HepG2 (cell line): Measurements from ENCODE around the gene PRKN. TPM values are rescaled to one million over a fixed set of nuclear protein-coding genes. Genes with fewer than 3 reads are reported as not detected.

Experiments
- ATAC-seq: fragments of 200-7000 bp; cut with Tn5 transposase; 3 replicates; pipeline ENCODE4 v1.9.1; 2020; ENCODE audit warnings: mild to moderate bottlenecking, moderate library complexity
- BruUV-seq: library from RNA; stranded (reverse); fragments of 400-500 nt; replicated peaks from 2 replicates; lab custom pipeline; 2021; lab: Mats Ljungman, UMichigan
- CTCF ChIA-PET: fragments of 300-600 bp; formaldehyde crosslinking; extraction: SDS; loops from one replicate; lab custom pipeline; 2021; ENCODE audit warnings: low total read pairs, inconsistent platforms, low intra/inter-chr PET ratio; lab: Yijun Ruan, JAX
- POLR2A ChIA-PET: fragments of 350-600 bp; sonication (Branson Sonifier 250); formaldehyde crosslinking; loops from one replicate; lab custom pipeline; 2020; ENCODE audit warnings: antibody characterized with exemption, inconsistent platforms; lab: Yijun Ruan, JAX
- DNase-seq: peaks from one replicate; pipeline ENCODE4 v3.0.0-alpha.2; 2015; ENCODE audit warnings: low spot score
- FAIRE-seq: peaks from 3 replicates; lab custom pipeline; 2011; peaks lifted over from hg19 to GRCh38; lab: Jason Lieb, UNC
- H2AFZ ChIP-seq: one replicate; pipeline ENCODE4 v1.6.1; 2011; ENCODE audit warnings: low read length, inconsistent platforms
- H3K27ac ChIP-seq: fragments of 300-600 bp; 3 replicates; pipeline ENCODE4 v1.8.0; 2011; ENCODE audit warnings: mixed run types, mild to moderate bottlenecking, mixed read lengths, low read length, inconsistent platforms; ENCODE audit not compliant: insufficient read depth; ENCODE audit errors: extremely low read length
- H3K27me3 ChIP-seq, 2 experiments: fragments of 200-600 bp in 1 of 2; 2 replicates in 1 of 2; 3 replicates in 1 of 2; pipeline versions ENCODE4 v1.6.0 to v1.8.0; 2011; ENCODE audit warnings: low read length in 2 of 2, mild to moderate bottlenecking in 2 of 2, moderate library complexity in 2 of 2, inconsistent platforms in 1 of 2; ENCODE audit not compliant: insufficient read depth in 2 of 2, control insufficient read depth in 1 of 2
- H3K36me3 ChIP-seq, 2 experiments: fragments of 200-600 bp in 1 of 2; replicated peaks in 1 of 2; 2 replicates in 1 of 2; 3 replicates in 1 of 2; pipeline versions ENCODE4 v1.5.1 to v1.8.0; 2011; ENCODE audit warnings: low read length in 2 of 2, inconsistent platforms in 1 of 2; ENCODE audit not compliant: insufficient read depth in 2 of 2, control insufficient read depth in 1 of 2
- H3K4me1 ChIP-seq: 2 replicates; pipeline ENCODE4 v1.5.1; 2012; ENCODE audit warnings: low read length, inconsistent platforms; ENCODE audit not compliant: insufficient read depth
- H3K4me2 ChIP-seq: 2 replicates; pipeline ENCODE4 v1.6.0; 2011; ENCODE audit warnings: low read depth, low read length, inconsistent platforms
- H3K4me3 ChIP-seq, 3 experiments: fragments of 200-600 bp in 1 of 3; sonication (generic), shearing (Covaris generic) in 1 of 3; replicated peaks in 1 of 3; 2 replicates each; pipeline ENCODE4 v1.5.1; 2011 to 2016; ENCODE audit warnings: low read length in 3 of 3, inconsistent platforms in 2 of 3, low read depth in 2 of 3, mild to moderate bottlenecking in 2 of 3, control low read depth in 1 of 3, mixed read lengths in 1 of 3; ENCODE audit not compliant: insufficient read depth in 1 of 3
- H3K79me2 ChIP-seq: one replicate; pipeline ENCODE4 v1.6.1; 2011; ENCODE audit warnings: low read length, inconsistent platforms; ENCODE audit not compliant: insufficient read depth
- H3K9ac ChIP-seq: 2 replicates; pipeline ENCODE4 v1.6.0; 2011; ENCODE audit warnings: mild to moderate bottlenecking, low read depth, low read length, inconsistent platforms; ENCODE audit not compliant: insufficient read depth
- H3K9me3 ChIP-seq: 2 replicates; pipeline ENCODE4 v1.5.1; 2012; ENCODE audit warnings: mild to moderate bottlenecking, low read length
- H4K20me1 ChIP-seq: 2 replicates; pipeline ENCODE4 v1.6.0; 2011; ENCODE audit warnings: inconsistent platforms, mild to moderate bottlenecking, low read length, moderate library complexity; ENCODE audit not compliant: insufficient read depth
- AGO2 ChIP-seq: fragments of 200-400 bp; formaldehyde crosslinking; optimal IDR thresholded peaks from 2 replicates; pipeline ENCODE3; 2017; ENCODE audit warnings: mild to moderate bottlenecking, low read depth, low read length, moderate library complexity
- BORCS8-MEF2B ChIP-seq: sonication (generic); formaldehyde crosslinking; IDR thresholded peaks from 2 replicates; pipeline ENCODE4 v1.8.0; 2022; ENCODE audit warnings: mild to moderate bottlenecking, missing genetic modification reagents
- EP300 ChIP-seq, 3 experiments: sonication (generic) in 1 of 3; formaldehyde crosslinking in 1 of 3; IDR thresholded peaks; 2 replicates each; pipeline versions ENCODE4 v1.5.1 to v1.6.1; 2011 to 2020; ENCODE audit warnings: low read depth in 2 of 3, low read length in 2 of 3, borderline replicate concordance in 1 of 3, improper control_type of control experiment in 1 of 3, mild to moderate bottlenecking in 1 of 3, missing genetic modification reagents in 1 of 3, moderate library complexity in 1 of 3
- GABPA ChIP-seq, 2 experiments: IDR thresholded peaks; 2 replicates each; pipeline ENCODE4 v1.6.1; 2011 to 2016; ENCODE audit warnings: low read depth in 2 of 2, low read length in 1 of 2, missing biosample characterization in 1 of 2, missing genetic modification characterization in 1 of 2
- HOXA7 ChIP-seq: sonication (generic); formaldehyde crosslinking; IDR thresholded peaks from 2 replicates; pipeline ENCODE4 v1.8.1; 2022; ENCODE audit warnings: mild to moderate bottlenecking, missing genetic modification reagents, moderate library complexity
- NRL ChIP-seq: sonication (generic); formaldehyde crosslinking; IDR thresholded peaks from 2 replicates; pipeline ENCODE4 v1.5.0; 2020; ENCODE audit warnings: missing genetic modification reagents, mild to moderate bottlenecking, moderate library complexity, borderline replicate concordance
- ONECUT2 ChIP-seq: sonication (generic); formaldehyde crosslinking; IDR thresholded peaks from 2 replicates; pipeline ENCODE4 v1.4.0; 2020; ENCODE audit warnings: missing genetic modification reagents
- RFXANK ChIP-seq: IDR thresholded peaks from 2 replicates; pipeline ENCODE4 v1.6.1; 2016
- SOX5 ChIP-seq: IDR thresholded peaks from 2 replicates; pipeline ENCODE4 v1.6.1; 2016; ENCODE audit warnings: borderline replicate concordance
- TEF ChIP-seq: sonication (generic); formaldehyde crosslinking; IDR thresholded peaks from 2 replicates; pipeline ENCODE4 v1.5.0; 2020; ENCODE audit warnings: missing genetic modification reagents
- ZBTB3 ChIP-seq: sonication (generic); formaldehyde crosslinking; IDR thresholded peaks from 2 replicates; pipeline ENCODE4 v1.4.0; 2020; ENCODE audit warnings: low read depth, mild to moderate bottlenecking, moderate library complexity, missing genetic modification reagents, borderline replicate concordance
- ZBTB39 ChIP-seq: sonication (generic); formaldehyde crosslinking; IDR thresholded peaks from 2 replicates; pipeline ENCODE4 v1.5.0; 2020; ENCODE audit warnings: missing genetic modification reagents
- ZFP62 ChIP-seq: sonication (generic); formaldehyde crosslinking; IDR thresholded peaks from 2 replicates; pipeline ENCODE4 v1.4.0; 2020; ENCODE audit warnings: missing genetic modification reagents
- WGBS: methylation state at CpG from one replicate; pipeline ENCODE4 v1.1.6; 2017; ENCODE audit warnings: low lambda C conversion rate; 5-methylcytosine and 5-hydroxymethylcytosine counted together
- in situ Hi-C: cut with HindIII; loops from 2 replicates; pipeline ENCODE4 v1.10.0; 2017; ENCODE audit warnings: low pct_unique_long_range_greater_than_20kb; ENCODE audit not compliant: extremely low pct_ligation_motif_present
- intact Hi-C: fragments of 100-400 bp; cut with micrococcal nuclease; formaldehyde crosslinking; loops from one replicate; pipeline ENCODE4 v1.10.0; 2022; ENCODE audit not compliant: unreplicated experiment
- polyA plus RNA-seq, 8 experiments: library from polyadenylated mRNA; depleted of rRNA in 3 of 8; stranded (reverse) in 7 of 8; unstranded in 1 of 8; fragments of >200 nt; fragmentation: Illumina TruSeq in 4 of 8; extraction: Trizol in 4 of 8; gene quantifications; 2 replicates each; pipeline versions ENCODE4 v1.2.1 to v1.2.3, GENCODE V29; 2011 to 2016; ENCODE audit warnings: low read depth in 4 of 8, missing spikeins in 1 of 8, mixed read lengths in 1 of 8; ENCODE audit not compliant: insufficient read depth in 1 of 8
- total RNA-seq, 5 experiments: library from RNA; depleted of rRNA; stranded (reverse); fragments of >200 nt; fragmentation: Illumina TruSeq; extraction: Trizol; gene quantifications; 2 replicates each; pipeline ENCODE4 v1.2.3, GENCODE V29; 2016; ENCODE audit warnings: low read depth in 1 of 5
- TF ChIP-seq, protein P1 (sequence below): IDR thresholded peaks from 2 replicates; pipeline ENCODE4 v1.6.1; 2016
- TF ChIP-seq, protein P2 (sequence below): sonication (generic); formaldehyde crosslinking; IDR thresholded peaks from 2 replicates; pipeline ENCODE4 v1.9.0; 2021; ENCODE audit warnings: missing genetic modification reagents, borderline replicate concordance

The PRKN gene
- total and polyA plus RNA-seq, 2 of the 13 experiments (the other 11 are each of a cell fraction or from before 2014, with no cell fraction given), result 0.31 to 0.44 TPM

DNA sequence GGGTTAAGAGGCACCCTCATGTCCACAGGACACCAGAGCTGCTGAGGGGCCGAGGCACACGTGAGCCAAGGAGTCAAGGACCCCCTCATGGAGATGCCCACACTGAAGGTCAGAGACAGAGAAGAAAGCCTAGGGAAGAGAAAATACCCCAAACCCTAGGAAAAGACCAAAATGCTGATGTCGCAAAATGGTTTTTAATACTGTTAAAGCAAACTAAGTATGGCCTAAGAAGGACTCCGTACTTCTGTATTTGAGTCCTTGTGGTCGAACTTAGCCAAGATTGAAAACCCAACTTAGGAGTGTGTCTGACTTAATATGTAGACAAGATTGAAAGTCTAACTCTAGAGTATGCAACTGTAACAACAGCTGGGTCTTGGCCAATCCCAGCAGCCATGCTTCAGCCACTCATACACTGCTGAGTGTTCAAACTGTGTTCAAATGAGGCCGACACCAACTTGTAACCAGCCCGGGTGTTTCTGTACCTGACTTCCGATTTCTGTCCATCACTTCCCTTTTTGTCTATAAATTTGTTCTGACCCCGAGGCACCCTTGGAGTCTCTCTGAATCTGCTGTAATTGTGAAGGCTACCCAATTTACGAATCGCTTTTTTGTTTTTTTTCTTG is 1361.2 kb downstream of the PRKN start (continued):
- no peak for TF ChIP-seq ZBTB39 (CRISPR knock-in tag)

DNA sequence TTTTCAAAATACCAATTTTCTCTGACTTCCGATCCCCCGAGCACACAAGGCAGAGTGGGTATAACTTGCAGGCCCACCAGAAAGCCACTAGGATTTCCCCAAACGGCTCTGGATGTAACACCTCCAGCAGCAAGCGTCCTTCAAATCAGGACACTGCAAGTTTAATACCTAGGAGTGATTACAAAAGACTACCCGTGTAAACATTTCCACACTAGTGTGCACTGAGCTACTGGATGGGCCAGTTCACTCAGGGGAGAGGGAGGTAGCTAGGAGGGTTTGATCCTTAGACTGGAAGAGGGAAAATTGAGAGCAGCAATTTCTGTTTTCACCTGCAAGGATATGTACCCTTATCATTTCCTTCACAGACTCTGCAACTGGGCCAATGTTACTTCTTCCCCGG is 1361.9 kb downstream of the PRKN start:
- 55% methylated on average over 6 of the region's 6 CpGs for WGBS
- intact Hi-C loops (no loop called here), in situ Hi-C loops (loop anchor here (25.0 kb wide), 1 partner anchor 628 kb away; no protein-coding TSS in a partner anchor)
- ATAC-seq, result no peak
- Histone ChIP-seq H3K9me3 (peaks cover 19% of the 10 kb centered on the region), H4K20me1 (no peaks in the 10 kb centered on the region), H3K79me2 (no peaks in the 10 kb centered on the region), H3K27me3 (0 out of 5 replicates have a peak, but pooled peaks cover 0 to 4% of the 10 kb centered on the region in 2 experiments), H2AFZ (no peak overlapping the region), H3K9ac (no peak overlapping the region), H3K36me3 (no peaks in the 10 kb centered on the region), H3K4me3 (no peak overlapping the region), H3K27ac (no peak overlapping the region), H3K4me2 (no peak overlapping the region), H3K4me1 (peaks cover 7% of the 10 kb centered on the region)
- ChIA-PET CTCF (no interaction called here), POLR2A (no interaction called here)
- BruUV-seq, result no TSS peak
- FAIRE-seq, result no peak
- DNase-seq, result no peak
- TF ChIP-seq NRL (CRISPR knock-in tag), result no peak
- no peak for TF ChIP-seq ZBTB3 (CRISPR knock-in tag)
- TF ChIP-seq GABPA (IDR thresholded peaks at IDR 0.05; ENCODE audit: low read depth, low read length), result no peak
- TF ChIP-seq GABPA (CRISPR knock-in tag; IDR thresholded peaks at IDR 0.05; ENCODE audit: low read depth), result no peak
- TF ChIP-seq RFXANK (CRISPR knock-in tag), result no peak
- TF ChIP-seq BORCS8-MEF2B (CRISPR knock-in tag), result no peak
- TF ChIP-seq ZFP62 (CRISPR knock-in tag), result no peak
- TF ChIP-seq EP300 (IDR thresholded peaks at IDR 0.05; ENCODE audit: low read depth in 2 of 2, low read length in 2 of 2), result no peak
- no peak for TF ChIP-seq EP300 (CRISPR knock-in tag; IDR thresholded peaks at IDR 0.05; ENCODE audit: borderline replicate concordance)
- TF ChIP-seq ONECUT2 (CRISPR knock-in tag), result no peak
- TF ChIP-seq, protein P1, sequence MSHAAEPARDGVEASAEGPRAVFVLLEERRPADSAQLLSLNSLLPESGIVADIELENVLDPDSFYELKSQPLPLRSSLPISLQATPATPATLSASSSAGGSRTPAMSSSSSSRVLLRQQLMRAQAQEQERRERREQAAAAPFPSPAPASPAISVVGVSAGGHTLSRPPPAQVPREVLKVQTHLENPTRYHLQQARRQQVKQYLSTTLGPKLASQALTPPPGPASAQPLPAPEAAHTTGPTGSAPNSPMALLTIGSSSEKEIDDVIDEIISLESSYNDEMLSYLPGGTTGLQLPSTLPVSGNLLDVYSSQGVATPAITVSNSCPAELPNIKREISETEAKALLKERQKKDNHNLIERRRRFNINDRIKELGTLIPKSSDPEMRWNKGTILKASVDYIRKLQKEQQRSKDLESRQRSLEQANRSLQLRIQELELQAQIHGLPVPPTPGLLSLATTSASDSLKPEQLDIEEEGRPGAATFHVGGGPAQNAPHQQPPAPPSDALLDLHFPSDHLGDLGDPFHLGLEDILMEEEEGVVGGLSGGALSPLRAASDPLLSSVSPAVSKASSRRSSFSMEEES (CRISPR knock-in tag), result no peak
- no peak for TF ChIP-seq AGO2
- TF ChIP-seq, protein P2, sequence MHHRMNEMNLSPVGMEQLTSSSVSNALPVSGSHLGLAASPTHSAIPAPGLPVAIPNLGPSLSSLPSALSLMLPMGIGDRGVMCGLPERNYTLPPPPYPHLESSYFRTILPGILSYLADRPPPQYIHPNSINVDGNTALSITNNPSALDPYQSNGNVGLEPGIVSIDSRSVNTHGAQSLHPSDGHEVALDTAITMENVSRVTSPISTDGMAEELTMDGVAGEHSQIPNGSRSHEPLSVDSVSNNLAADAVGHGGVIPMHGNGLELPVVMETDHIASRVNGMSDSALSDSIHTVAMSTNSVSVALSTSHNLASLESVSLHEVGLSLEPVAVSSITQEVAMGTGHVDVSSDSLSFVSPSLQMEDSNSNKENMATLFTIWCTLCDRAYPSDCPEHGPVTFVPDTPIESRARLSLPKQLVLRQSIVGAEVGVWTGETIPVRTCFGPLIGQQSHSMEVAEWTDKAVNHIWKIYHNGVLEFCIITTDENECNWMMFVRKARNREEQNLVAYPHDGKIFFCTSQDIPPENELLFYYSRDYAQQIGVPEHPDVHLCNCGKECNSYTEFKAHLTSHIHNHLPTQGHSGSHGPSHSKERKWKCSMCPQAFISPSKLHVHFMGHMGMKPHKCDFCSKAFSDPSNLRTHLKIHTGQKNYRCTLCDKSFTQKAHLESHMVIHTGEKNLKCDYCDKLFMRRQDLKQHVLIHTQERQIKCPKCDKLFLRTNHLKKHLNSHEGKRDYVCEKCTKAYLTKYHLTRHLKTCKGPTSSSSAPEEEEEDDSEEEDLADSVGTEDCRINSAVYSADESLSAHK (CRISPR knock-in tag), result no peak
- no peak for TF ChIP-seq SOX5 (CRISPR knock-in tag)
- TF ChIP-seq TEF (CRISPR knock-in tag), result no peak
- no peak for TF ChIP-seq HOXA7 (CRISPR knock-in tag)
